Myocyte (in vitro differentiated cells): ENCODE measurements around the gene PTGER2. TPM values are rescaled to one million over a fixed set of nuclear protein-coding genes. Genes with fewer than 3 reads are reported as not detected.

Source experiments
- DNase-seq: peaks from one replicate; pipeline ENCODE4 v3.0.0-alpha.2; 2012; ENCODE audit warnings: low read depth
- total RNA-seq: library from RNA; depleted of rRNA; stranded (reverse); fragments of >200 nt; gene quantifications from 2 replicates; pipeline ENCODE4 v1.2.3, GENCODE V29; 2014

PTGER2 gene
- total RNA-seq, 1 donor from 2014 or later = 13.2 TPM

DNA sequence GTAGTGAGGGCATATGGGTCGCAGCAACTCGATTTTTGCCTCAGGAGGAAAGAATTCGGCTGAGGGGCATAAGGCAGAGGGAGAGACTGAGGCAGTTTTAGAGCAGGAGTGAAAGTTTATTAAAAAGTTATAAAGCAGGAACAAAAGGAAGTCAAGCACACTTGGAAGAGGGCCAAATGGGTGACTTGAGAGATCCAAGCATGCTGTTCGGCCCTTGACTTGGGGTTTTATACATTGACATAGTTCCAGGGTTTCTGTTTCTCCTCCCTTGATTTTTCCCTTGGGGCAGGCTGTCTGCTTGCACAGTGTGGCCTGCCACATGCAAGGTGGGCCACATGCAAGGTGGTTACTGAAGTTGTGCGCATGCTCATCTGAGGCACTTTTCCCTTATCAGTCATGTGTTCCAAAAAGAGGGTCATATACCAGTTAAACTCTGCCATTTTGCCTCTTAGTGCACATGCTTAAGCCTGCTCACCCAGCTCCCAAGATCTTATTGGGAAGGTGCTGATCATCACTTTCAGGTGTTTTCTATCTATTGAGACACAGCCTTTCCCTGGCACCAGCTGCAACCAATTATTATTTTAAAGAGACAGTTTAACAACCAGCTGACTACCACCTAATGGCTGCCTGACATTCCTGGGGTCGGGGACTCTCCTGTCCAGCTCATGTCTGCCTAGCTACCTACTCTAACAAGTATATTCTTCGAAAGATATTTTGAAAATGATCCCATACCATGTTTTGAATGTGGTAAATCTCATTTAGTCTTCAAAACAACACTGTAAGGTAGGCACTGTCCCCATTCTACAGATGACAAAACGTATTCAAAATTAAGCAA is 19.9 kb downstream of the PTGER2 start:
- DNase-seq = no peak

DNA sequence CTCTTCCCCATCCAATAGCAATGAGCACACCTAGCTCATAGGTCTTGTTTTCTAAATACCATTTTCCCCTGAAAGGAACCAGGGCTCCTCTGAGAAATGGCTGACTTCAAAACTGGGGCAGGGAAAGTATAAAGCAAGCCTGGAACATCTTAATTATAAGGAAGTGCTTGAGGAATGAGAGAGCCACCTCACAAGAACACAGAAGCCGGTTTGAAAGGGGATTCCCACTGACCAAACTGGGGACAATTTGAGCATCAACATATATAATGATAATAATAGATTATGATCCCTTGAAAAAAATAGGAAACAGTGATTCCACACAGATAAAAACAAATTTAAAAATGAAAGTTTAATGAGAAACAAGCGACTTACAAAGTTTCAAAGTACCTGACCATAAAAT is 22.1 kb downstream of the PTGER2 start:
- no peak for DNase-seq

DNA sequence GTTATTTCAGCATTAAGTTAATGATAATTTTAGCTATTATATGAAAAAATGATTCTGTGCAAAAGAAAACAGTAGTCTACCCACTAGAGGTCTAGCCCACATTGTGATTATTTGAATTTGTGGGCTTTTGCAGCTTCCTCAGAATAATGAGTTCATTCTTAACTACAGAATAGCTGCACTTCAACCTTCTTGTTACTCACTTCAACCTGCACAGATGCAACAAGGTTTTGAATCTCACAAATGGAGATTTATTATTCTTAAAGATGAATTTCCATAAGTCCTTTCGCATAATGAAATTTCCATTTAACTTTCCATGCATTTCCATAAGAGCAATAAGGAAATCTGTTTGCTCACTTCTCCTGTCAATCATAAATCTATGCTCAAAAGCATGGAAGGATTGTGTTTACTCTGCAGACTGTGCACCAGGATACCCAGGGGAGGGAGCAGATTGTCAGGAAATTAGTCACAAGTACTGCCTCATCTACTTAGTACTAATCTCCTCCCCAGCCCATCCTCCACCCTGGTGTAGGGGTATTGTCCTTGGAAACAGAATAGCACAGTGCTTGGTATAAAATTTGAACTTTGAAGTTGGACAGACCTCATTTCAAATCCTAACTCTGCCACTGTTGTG is 24.1 kb downstream of the PTGER2 start:
- DNase-seq = peak; percentile 45

DNA sequence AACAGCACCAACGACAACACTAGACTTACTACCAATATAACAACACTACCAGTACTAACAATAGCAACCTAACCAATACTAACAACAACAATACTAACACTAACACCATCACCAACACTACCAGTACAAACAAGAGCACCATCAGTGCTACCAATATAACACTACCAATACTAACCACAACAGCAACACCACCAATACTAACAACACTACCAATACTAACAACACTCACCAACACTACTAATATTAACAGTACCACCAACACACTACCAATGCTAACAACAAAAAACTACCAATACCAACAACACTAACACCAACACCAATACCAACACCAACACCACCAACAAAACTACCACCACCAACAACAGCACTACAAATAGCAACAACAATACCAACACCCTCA is 25.1 kb downstream of the PTGER2 start:
- DNase-seq = no peak

DNA sequence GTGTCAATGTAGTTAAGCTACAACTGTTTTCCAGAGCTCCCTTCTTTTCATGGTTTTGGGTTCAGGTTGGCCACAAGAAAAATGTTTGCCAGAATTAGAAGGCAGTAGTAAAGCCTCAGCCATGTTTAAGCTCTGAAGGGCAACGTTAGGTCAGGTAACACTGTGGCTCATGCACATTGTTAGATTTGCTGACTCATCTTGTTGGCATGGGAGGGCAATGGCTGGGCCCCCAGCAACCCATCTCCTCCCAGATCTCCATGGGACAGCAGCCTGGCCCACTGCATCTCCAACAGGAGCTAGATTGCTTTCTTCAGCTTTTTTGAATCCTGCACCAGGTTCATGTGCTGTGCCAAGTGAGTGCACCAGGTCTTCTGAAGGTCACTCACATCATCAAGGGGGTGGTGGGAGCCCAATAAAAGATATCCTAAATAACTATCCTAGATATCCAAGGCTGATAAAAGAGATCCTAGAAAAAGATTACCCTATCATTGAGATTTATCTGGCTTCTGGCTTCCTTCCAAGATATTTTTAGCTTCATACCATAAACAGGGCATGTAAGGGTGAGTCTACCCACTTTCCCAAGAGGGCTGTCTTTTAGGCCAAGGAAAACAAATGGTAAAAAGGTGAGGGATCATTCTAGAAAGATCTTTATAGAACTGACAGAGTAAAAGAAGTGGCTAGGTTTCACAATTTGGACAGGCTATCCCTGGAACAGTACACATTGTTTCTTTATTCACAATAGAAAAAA is 28.9 kb downstream of the PTGER2 start:
- peak; percentile 84 for DNase-seq

DNA sequence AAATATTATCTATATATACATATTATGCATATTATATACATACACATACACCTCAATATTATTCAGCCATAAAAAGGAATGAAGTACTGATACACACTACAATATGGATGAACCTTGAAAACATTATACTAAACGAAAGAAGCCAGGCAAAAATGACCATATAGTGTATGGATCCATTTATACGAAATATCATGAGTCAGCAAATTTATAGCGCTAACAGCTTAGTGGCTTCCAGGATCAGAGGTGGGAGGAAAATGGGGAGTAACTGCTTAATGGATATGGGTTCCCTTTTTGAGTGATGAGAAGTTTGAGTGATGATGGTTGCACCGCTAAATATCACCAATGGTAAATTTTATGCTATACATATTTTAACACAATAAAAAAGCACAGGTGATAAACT is 32.7 kb downstream of the PTGER2 start:
- DNase-seq = no peak

DNA sequence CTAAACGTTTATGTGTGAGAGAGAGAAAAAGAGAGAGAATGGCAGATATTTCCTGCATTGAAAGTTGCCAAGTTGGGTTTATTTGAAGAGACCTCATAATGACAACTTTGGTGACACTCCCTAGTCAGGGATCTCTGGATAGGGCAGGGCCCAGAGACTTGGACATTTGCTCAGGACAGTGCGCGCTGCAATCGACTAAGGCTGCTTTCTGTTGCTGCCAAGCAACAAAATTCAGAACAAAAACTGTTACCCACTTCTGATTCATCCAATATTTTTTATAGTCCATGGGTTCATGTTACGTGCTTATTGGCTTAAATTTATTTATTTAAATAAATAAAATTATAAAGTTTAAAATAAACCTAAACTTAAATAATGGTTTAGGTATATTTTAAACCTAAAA is 34.2 kb downstream of the PTGER2 start:
- DNase-seq = no peak

DNA sequence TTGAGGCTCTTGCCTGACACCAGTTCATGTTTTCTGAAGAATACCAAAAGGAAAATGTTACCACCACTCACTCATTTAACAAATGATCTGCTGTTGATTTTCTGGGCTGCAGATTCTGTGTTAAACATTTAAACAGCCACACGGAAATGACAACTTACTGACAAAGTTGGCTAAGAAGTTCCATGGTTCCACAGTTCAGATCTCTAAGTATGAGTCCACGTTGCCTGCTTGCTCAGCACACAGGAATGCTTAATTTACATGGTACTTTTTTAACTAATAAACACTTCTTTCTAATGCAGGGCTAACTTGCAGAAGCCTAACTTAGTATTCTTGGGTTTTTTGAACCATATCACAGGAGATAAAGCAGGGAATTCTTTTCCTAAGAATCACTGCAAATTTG is 34.7 kb downstream of the PTGER2 start:
- no peak for DNase-seq

DNA sequence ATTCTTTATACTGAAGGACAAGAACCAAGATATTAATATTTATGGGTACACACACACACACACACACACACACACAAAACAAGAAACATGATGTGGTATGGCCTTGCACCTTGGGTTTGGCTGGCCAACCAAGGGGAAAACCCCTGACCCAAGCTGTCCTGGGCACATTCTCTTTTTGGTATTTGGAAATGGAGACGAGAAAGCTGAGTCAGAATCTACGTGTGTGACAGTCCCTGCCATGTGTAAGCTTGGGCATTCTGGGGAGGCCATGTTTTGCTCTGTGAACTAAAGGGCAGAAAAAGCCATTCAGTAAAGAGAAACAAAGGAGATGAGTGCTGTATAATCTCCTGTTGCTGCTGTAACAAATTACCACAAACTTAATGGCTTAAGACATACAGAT is 35.6 kb downstream of the PTGER2 start:
- no peak for DNase-seq

DNA sequence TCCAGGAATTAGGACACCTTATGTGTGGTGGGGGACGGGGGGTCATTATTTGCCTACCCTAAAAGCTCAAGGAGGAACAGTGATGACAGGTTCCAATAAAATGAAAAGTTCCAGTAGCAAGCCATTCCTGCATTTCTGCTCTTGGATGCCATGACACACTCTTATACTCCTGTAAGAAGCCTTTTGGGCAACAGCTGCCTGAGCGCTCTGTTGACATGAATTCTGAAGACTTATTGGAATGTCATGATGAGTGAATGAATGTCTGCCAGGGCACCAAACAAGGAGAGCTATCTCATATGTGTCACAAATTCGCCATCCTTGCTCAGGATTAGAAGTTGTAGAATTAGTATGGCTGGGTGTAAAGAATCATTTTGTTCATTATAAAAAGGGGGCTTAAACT is 36.3 kb downstream of the PTGER2 start:
- peak; percentile 54 for DNase-seq

DNA sequence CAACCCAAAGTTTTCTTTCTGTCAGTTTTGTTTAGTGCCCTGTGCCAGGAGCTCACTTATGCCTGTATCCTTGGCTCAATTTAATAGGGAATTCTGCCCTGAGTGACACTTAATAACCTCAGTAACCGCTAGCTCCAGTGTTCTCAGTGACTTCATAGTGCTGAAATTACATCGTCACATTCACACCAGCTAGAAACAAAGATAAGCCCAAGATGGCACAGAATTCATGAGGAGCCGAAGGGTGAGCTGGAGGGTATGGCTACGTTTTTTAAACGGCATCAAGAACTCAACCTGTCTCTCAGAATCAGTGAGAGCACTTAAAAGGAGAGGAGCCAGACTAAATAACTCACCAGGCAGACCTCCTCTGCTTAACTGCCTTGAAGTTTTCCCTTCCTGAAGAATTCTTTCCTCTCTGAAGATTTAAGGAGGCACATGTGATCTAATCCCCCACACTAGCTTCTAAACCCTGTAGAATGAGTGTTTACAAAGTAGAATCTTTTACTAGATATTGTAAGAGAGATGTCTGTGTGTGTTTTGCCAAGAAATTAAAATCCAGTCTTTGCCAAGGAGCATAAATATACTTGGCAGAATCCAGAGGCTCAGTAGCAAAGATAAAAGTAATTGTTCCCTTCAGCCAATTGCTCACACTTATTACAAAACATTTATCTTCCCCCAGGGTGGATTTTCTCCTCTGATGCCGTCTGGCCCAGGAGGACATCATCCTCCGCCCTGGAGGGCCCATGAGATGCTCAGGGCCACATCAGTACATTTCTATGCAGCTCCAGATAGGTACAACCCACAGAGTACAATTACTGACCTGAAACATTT is 37.3 kb downstream of the PTGER2 start:
- DNase-seq = peak; percentile 62

DNA sequence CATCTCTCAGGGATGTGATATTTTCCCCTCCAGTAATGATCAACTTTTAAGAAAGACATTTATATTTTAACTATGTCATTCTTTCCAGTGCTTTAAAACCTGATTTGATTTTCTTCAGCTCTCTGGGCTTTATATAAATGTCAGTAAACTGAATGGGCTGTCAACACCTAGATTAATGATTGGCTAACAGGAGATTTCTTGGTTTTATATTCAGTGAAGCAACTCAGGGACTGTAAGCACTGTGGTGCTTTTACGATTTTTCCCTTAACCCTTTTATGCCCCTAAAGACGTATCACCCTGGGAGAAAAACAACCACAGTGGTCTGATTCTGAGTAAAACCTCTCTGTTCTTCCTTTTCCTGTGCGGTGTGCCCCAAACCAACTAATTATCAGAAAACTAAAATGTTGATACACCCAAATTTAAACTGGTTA is 38.0 kb downstream of the PTGER2 start:
- no peak for DNase-seq

DNA sequence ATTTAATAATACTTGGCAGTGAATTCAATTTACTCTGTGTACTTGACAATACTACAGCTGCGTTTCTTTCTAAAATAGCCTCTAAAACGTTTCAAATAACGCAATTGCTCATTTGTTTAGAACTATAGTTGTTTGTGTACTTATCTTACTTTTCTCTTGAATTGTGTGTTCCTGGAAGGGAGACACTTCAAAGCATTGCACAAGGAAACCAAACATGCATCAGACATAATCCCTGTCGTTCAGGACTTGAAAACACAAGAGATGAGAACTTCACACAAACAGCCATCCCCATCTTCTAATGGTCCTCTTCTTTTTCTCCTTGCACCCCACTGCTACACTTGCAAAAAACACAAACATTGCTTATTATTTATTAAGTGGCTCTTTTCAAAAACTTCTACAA is 38.5 kb downstream of the PTGER2 start:
- DNase-seq = no peak

DNA sequence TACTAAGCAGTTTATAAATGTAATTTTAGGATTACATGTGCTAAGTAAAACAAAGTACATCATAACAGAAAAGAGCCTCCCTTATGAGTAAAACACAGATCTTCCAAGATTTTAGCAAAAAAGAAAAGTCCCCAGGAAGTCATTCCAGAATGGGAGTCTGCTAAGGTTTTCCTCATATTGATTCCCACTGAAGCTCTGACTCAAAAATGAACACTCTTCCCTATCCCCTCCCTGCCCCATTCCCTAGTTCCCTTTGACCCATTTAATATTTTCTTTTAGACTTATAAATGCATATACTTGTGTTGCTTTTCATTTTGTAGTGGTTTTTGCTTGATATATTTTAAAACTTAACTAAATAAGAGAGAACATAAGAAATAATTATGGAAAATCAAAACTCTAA is 40.1 kb downstream of the PTGER2 start:
- no peak for DNase-seq

DNA sequence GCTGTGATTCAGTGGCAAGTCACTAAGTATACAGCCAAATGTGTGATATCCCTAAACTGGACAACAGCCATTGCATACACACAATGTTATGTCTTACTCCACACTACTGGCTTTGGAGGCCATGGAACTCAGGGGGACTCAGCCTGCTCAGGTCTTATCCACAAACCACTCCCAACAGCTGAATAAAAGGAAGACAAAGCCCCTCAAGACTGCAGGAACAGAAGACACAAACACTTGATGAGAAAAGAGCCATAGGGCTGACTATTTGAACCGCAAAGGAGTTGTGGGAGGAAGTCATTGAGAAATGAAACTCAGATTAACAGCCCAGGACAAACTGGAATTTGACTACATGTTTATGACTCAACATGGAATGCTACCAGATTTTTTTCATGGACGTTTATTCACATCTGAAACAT is 40.9 kb downstream of the PTGER2 start:
- DNase-seq = peak; percentile 89

DNA sequence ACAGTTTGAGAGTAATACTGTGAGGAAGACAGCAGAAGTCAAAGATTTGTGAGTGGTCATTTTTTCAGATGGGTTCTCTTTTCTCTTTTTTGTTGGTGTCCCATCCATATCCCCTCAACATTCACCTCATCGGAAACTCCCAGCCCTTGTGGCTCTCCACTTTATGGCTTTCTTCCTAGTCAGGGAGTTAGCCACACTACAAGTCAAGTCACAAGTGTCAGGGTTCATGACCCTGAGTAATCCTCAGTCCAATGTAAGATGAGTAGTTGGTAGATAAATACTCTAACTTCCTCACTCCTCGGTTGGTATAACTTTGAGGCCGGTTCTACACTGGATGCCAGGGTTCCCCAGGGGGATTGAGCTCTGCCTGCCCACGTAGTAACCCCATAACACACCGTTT is 41.4 kb downstream of the PTGER2 start:
- peak; percentile 62 for DNase-seq

DNA sequence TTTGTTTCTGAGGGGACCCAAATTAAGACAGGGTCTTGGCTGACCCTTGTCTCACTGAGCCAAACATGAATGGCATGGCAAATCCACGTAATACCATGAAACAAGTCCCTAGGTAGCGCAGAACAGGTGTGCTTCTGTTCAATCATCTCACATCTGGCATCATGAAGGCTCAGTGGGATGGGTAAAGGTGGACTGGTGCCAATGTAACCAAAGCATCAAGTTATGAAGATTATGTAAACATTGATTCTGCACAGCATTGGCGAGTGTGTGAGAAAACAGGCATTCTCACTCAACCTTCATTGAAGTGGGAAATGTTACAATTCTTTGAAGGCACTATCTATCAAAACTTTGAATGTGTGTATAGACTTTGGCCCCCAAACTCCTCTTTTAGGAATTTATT is 41.9 kb downstream of the PTGER2 start:
- DNase-seq = peak; percentile 71

DNA sequence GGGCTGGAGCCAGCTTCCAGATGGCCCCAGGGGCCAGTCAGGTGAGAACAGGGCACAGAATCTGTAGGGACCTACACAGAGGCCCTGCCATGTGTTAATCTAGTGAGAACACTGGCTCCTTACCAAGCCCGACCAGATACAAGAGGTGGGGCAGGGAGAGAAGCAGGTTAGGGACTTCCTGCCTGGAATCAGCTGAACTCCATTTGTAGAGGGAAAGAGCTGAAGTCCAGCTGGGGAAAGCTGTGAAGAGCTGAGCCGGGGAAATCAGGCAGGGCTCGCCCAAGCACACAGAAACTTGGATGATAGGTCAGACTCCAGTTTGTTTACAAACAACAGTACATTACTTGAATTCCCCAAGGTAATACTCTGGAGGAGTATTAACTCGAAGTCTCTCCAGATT is 46.7 kb downstream of the PTGER2 start:
- no peak for DNase-seq

DNA sequence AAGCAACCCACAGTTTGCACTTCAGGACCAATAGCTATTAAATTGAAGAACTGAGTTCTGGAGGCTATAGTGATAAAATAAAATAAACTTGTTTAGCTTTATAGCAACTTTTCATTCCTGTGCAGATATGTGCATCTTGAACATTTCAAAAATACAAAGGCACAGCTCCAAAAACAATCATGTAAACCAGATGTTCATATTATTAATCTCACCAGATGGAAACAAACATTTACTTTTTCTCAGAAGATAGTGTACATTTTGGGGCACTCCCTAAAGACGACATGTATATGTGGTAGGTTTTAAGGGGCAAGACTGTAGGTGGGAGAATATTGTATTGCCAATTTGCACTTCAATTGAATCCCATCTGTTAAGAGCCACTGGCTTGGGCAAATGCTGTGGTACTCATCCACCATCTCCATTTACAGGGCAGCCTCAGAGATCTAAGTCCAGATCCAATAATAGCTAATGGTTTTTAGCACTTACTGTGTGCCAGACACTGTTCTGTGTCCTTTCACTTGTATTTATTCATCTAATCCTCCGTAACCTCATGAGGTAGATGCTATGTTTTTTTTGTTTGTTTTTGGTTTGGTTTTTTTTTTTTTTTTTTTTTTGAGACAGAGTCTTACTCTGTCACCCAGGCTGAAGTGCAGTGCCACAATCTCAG is 49.1 kb downstream of the PTGER2 start:
- DNase-seq = no peak

DNA sequence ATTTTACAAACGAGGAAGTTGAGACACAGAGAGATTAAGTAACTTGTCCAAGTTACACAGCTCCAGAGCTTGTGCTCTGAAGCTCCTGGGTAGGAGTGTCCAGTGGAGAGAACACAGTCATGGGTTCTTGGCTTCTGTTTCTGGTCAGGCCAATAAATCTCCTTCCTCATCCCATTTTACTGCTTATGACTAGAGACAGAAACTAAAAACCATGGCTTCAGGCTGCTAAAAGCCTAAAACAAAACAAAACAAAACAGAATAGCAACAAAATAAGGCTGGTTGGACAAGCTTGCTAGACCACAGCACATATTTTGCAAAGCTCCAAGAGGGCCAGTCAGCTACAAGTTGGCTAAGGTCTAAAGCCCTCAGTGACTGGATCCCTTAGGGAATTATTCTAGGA is 49.8 kb downstream of the PTGER2 start:
- DNase-seq = peak; percentile 53

DNA sequence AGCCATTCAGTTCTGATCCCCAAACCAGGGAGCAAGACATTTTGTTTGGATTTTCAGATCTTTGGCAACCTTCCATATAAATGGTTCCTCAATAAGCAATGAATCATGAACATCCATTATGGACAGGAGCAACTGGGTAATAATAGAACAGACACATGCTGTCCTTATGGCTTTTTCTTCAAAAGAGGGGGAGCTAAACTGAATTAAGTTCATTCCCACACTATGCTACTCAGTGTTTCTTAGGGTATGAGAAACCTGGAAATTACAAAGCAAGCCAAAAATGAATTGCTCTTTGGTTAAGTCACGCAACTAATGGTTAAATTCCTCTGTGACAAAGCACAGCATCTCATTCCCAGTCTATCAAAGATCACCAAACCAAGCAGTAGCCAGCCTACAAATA is 51.0 kb downstream of the PTGER2 start:
- peak; percentile 95 for DNase-seq
